ENCODE results near the gene SSBP3.

GRCh38 chr1:54367613-54368012, 38.6 kb downstream of the SSBP3 start:
- TF ChIP-seq POLR2A (IDR thresholded peaks at IDR 0.05; ENCODE audit: low read depth) (no peak), CTCF (IDR thresholded peaks at IDR 0.05) (no peak), POLR2AphosphoS5 (IDR thresholded peaks at IDR 0.05) (no peak), EP300 (IDR thresholded peaks at IDR 0.05) (no peak)
